ENCODE data around the gene USP32. TPM values are rescaled to one million over a fixed set of nuclear protein-coding genes. Genes with fewer than 3 reads are reported as not detected.

Gene USP32
- total RNA-seq, 1 donor from 2014 or later, result 90.1 TPM

GRCh38 chr17:60416368-60416925 lies 24.5 kb upstream of the USP32 start:
- no peak for DNase-seq (ENCODE audit: low spot score)
- peak; percentile 54 for ATAC-seq
- intact Hi-C loops (cut with DNase I), result no loop called here

DNA sequence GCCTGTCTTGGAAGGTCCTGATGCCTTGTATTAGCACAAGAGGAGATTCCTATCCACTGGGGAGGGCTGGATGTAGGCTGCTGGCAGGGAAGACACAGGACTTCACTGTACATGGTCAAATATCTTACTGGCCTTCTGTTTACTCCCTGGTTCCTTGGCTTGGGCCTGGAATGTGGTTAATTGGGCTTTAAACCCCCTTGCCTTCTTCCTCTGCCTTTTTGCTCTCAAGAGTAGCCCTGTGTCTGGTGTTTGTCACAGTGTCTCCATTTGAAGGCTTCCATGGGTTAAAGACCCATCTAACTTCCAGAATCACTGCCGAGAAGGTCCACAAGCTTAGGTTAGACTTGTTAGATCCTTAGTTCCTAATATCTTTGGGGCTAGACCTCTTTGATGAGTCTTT lies 23.2 kb upstream of the USP32 start:
- intact Hi-C loops (cut with DNase I), result no loop called here
- ATAC-seq, result no peak

GRCh38 chr17:60412701-60413100 lies 20.8 kb upstream of the USP32 start:
- no peak for ATAC-seq
- intact Hi-C loops (cut with DNase I), result no loop called here
- DNase-seq (ENCODE audit: low spot score), result no peak

More for the DNA sequence above, 23.2 kb upstream of the USP32 start:
- DNase-seq (ENCODE audit: low spot score), result no peak

DNA sequence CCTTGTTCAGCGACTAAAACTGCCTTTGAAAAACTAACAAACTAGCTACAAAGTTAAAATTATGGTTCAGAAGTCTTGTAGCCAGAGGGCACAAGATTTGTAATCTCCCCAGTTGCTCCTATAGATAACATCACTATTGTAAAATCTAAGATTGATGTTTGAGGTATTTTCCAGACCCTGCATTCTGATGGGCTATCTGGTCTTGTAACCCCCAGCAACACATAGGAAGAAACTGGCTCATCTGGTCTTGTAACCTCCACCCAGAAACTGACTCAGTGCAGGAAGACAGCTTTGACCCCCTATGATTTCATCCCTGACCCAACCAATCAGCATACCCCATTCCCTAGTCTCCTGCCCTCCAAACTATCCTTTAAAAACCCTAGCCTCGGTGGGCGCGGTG lies 18.1 kb upstream of the USP32 start:
- intact Hi-C loops (cut with DNase I), result no loop called here
- DNase-seq (ENCODE audit: low spot score) (no peak), ATAC-seq (no peak)

DNA sequence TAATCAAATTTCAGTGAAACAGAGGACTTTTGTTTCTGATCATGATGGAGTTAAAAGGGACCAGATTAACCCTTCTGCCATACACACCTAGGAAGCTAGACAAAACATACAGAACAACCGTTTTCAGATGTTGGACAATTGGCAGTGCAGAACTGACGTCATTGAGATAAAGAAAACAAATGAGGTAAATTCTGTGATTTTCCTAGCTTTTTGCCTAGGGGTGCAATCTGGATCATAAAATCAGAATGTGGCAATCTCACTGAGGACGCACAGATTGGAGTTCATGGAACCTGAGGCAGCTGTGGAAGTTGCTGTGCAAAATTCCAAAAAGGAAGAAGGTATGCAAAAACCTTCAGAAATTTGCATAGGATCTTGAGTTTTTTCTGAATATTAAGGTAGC lies 15.0 kb upstream of the USP32 start:
- no peak for ATAC-seq
- intact Hi-C loops (cut with DNase I), result no loop called here
- DNase-seq (ENCODE audit: low spot score), result no peak

- DNase-seq (ENCODE audit: low spot score) (no peak), ATAC-seq (no peak)
- intact Hi-C loops (cut with DNase I), result no loop called here
Observed at GRCh38 chr17:60403962-60404361, 12.0 kb upstream of the USP32 start.

- intact Hi-C loops (cut with DNase I), result no loop called here
- ATAC-seq (no peak), DNase-seq (ENCODE audit: low spot score) (no peak)
Observed at GRCh38 chr17:60403523-60403810, 11.5 kb upstream of the USP32 start.

DNA sequence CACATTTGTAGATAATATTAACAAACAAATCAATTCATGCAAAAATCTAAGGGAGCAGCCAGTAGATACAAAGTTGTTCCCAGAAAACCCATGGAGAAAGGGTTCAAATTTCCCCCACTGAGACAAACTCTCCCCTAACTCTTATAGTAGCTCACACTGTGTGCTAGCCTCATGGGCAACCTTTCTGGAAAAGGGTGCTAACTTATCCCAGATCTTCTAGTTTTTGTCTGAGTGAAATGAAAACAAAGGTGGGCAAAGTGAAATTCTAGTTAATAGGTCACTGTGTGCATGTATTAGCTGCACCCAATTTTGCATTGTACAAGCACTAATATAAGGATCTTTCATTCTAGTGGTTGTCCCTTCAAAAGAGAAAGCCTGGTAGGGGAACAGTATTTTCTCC lies 9.9 kb upstream of the USP32 start:
- ATAC-seq, result no peak
- DNase-seq (ENCODE audit: low spot score), result no peak
- intact Hi-C loops (cut with DNase I), result no loop called here

DNA sequence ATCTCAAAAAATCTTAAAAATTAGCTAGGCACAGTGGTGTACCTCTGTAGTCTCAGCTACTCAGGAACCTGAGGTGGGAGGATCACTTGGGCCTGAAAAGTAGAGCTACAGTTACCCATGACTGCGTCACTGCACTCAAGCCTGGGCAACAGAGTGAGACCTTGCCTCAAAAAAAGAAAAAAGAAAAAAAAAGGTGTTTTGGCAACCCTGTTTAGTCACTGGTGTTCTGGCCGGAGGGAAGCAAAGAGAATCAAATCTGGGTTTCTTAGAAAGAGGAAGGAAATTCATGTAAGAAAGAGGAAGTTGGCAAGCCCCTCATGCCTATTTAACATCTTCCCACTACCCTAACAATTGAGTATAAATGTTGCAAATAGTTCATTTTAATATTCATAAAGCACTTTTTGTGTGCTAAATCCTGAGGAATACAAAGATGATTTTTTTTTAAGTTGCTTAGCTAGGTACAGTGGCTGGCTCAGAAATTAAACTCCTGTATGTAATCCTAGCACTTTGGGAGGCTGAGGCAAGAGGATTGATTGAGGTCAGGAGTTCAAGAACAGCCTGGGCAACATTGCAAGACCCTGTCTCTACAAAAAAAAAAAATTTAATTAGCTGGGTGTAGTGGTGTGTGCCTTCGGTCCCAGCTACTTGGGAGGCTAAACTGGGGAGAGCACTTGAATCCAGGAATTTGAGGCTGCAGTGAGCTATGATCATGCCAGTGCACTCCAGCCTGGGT lies 6.5 kb upstream of the USP32 start:
- no peak for DNase-seq (ENCODE audit: low spot score)
- intact Hi-C loops (cut with DNase I), result no loop called here
- no peak for ATAC-seq

GRCh38 chr17:60396412-60396811 lies 4.5 kb upstream of the USP32 start:
- DNase-seq (ENCODE audit: low spot score) (no peak), ATAC-seq (no peak)
- intact Hi-C loops (cut with DNase I), result no loop called here

DNA sequence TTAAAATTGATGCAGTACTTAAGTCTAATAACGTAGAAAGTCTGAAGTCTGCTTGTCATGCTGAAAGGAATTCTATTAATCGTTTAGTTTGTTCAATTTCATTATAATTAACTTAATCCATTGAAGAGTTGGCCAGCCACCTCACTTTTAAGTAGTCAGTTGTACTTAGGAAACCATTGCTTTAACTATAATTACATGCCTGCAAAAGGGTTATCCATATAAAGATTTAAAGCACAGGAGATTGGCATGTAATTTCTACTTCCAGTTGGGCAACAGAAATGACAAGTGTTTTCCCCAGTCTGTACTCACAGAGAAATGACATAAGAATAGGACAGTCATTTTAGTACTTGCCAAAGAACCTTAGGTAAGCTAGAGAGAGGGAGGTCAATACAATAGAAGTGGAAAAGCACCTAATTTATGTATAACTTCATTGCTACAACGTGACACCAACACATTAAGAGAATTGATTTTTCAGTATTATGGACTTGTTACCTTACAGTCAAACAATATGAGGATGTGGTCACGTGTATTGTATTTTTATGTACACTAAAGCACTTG lies 3.7 kb upstream of the USP32 start:
- ATAC-seq (no peak), DNase-seq (ENCODE audit: low spot score) (no peak)
- intact Hi-C loops (cut with DNase I), result no loop called here

DNA sequence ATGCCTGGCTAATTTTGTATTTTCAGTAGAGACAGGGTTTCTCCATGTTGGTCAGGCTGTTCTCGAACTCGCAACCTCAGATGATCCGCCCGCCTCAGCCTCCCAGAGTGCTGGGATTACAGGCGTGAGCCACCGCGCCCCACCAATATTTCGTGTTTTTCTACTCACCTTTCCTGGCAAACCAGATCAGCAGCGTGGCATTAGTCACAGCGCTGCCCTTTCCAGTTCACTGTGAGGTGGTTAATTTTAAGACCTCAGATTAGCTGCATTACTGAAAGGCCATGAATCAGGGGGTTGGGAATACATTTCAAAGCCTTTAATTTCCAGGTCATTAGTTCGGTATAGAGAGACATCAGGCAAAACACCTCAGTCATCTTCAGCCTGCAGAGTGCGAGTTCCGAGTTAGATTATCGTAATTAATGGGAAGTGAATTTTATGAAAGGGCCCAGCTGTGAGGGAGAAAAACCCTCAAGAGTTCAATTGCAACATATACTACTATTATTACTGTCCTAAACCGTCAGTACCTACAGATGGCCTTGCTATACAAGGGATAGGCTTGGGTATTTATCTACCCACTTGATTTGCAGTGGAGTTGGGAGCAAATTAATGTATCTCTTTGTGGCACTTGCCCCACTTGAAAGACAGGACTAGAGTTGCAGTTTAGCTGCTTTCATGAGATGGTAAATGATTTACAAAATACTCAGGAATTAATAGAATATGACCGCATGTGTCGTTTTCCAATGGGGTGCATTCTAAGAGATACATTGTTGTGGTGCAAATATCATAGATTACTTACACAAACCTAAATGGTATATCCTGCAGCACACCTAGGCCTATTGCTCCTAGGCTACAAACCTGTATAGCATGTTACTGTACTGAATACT lies 2.1 kb upstream of the USP32 start:
- DNase-seq (ENCODE audit: low spot score) (no peak), ATAC-seq (no peak)
- intact Hi-C loops (cut with DNase I), result no loop called here

- intact Hi-C loops (cut with DNase I), result no loop called here
- DNase-seq (ENCODE audit: low spot score), result peak; percentile 61
- no peak for ATAC-seq
Observed at GRCh38 chr17:60392845-60393702, 1.1 kb upstream of the USP32 start.

DNA sequence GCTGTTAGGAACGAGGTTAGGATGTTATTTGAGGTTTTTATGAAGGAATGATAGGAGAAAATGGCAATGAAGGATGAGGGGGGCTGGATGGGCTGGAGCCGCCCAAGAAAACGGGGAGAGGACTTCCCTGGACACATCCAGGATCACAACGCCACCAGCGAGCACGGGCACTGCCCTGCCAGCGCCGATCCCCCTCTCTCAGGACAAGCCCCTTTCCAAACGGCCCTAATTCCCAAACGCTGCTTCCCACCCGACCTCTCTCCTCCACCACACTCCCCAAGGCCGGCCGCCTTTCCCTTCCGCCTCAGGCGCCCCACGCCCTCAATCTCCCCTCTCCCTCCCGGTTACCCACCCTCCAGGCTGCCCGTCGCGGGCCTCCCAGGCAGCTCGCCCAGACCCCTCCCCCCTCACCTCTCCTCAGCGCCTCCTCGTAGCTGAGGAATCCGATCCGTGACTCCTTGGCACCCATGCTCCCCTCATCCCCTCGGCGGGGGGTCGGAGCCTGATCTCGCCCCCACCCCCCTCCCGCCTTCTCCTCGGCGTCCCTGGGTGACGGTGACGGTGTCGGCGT lies 377 bp downstream of the USP32 start:
- intact Hi-C loops (cut with DNase I), result no loop called here
- DNase-seq (ENCODE audit: low spot score) (no peak), ATAC-seq (peak; percentile 64)

- intact Hi-C loops (cut with DNase I), result no loop called here
- DNase-seq (ENCODE audit: low spot score) (no peak), ATAC-seq (peak; percentile 0)
Observed at GRCh38 chr17:60390925-60391470, 935 bp downstream of the USP32 start.

GRCh38 chr17:60390186-60390585 lies 1.7 kb downstream of the USP32 start:
- ATAC-seq, result no peak
- intact Hi-C loops (cut with DNase I), result no loop called here
- DNase-seq (ENCODE audit: low spot score), result no peak

DNA sequence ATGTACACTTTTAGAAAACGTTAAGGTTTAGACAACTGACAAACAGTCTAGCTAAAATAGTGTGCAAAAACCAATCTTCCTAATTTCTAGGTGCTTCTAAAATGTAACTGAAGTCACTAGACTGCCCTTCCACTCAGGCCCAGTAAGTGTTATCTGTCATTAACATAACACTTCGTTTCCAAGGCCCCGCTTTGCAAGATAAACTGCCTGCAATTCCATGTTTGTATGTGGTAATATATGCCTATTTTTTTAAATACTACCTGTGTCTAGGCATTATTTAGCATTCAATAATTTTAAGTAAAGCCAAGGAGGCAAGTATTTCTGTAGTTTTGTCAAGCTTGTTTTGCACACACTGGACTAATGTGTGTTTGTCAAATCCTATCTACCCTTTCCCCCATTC lies 3.2 kb downstream of the USP32 start:
- no peak for ATAC-seq
- intact Hi-C loops (cut with DNase I), result no loop called here
- DNase-seq (ENCODE audit: low spot score), result no peak

- intact Hi-C loops (cut with DNase I), result no loop called here
- ATAC-seq (no peak), DNase-seq (ENCODE audit: low spot score) (no peak)
Observed at GRCh38 chr17:60387666-60388065, 4.3 kb downstream of the USP32 start.

Measured in sciatic nerve (tissue), 2 donors.